Fibroblast of lung (primary cell): ENCODE measurements around the gene ERFL. TPM values are rescaled to one million over a fixed set of nuclear protein-coding genes. Genes with fewer than 3 reads are reported as not detected.

Experiments
- DNase-seq, 2 donors: peaks; one replicate each; pipeline versions ENCODE4 v3.0.0 to v3.0.0-alpha.2; 2010; ENCODE audit warnings: low read depth in 2 of 2
- H2AFZ ChIP-seq: 2 replicates; pipeline ENCODE4 v1.5.1; 2012; ENCODE audit warnings: low read length, control low read depth, inconsistent platforms
- H3K27ac ChIP-seq: 2 replicates; pipeline ENCODE4 v1.5.1; 2011; ENCODE audit warnings: low read length, control low read depth; ENCODE audit not compliant: insufficient read depth
- H3K27me3 ChIP-seq: 2 replicates; pipeline ENCODE4 v1.5.1; 2011; ENCODE audit warnings: mild to moderate bottlenecking, low read length; ENCODE audit not compliant: control insufficient read depth, insufficient read depth
- H3K36me3 ChIP-seq: 2 replicates; pipeline ENCODE4 v1.5.1; 2011; ENCODE audit warnings: low read length; ENCODE audit not compliant: control insufficient read depth, insufficient read depth
- H3K4me1 ChIP-seq: 2 replicates; pipeline ENCODE4 v1.5.1; 2011; ENCODE audit warnings: low read length; ENCODE audit not compliant: control insufficient read depth, insufficient read depth; ENCODE audit errors: extremely low read depth
- H3K4me2 ChIP-seq: 2 replicates; pipeline ENCODE4 v1.5.1; 2011; ENCODE audit warnings: low read length, control low read depth; ENCODE audit not compliant: insufficient read depth; ENCODE audit errors: extremely low read depth
- H3K4me3 ChIP-seq, 4 experiments: fragments of 200-600 bp in 1 of 4; sonication (generic) in 1 of 4; replicated peaks in 1 of 4; 2 replicates each; pipeline ENCODE4 v1.5.1; 2011 to 2016; ENCODE audit warnings: low read length in 4 of 4, low read depth in 3 of 4, mild to moderate bottlenecking in 3 of 4, control low read depth in 2 of 4, inconsistent platforms in 1 of 4, mixed read lengths in 1 of 4; ENCODE audit not compliant: insufficient read depth in 1 of 4; ENCODE audit errors: control extremely low read depth in 1 of 4
- H3K79me2 ChIP-seq: 2 replicates; pipeline ENCODE4 v1.5.1; 2012; ENCODE audit warnings: mild to moderate bottlenecking, low read length, inconsistent platforms; ENCODE audit not compliant: control insufficient read depth, insufficient read depth
- H3K9ac ChIP-seq: 2 replicates; pipeline ENCODE4 v1.5.1; 2011; ENCODE audit warnings: mild to moderate bottlenecking, low read length, control low read depth; ENCODE audit not compliant: insufficient read depth
- H3K9me3 ChIP-seq: 2 replicates; pipeline ENCODE4 v1.5.1; 2012; ENCODE audit warnings: low read depth, low read length; ENCODE audit not compliant: control insufficient read depth, insufficient read depth
- H4K20me1 ChIP-seq: 2 replicates; pipeline ENCODE4 v1.5.1; 2011; ENCODE audit warnings: low read length; ENCODE audit not compliant: control insufficient read depth, insufficient read depth; ENCODE audit errors: extremely low read depth
- CTCF ChIP-seq, 2 donors: IDR thresholded peaks in 1 of 2; conservative IDR thresholded peaks in 1 of 2; 1 replicate in 1 of 2; 2 replicates in 1 of 2; pipeline ENCODE4 v1.5.1; 2011 to 2012; ENCODE audit warnings: low read length in 2 of 2, control low read depth in 1 of 2, inconsistent platforms in 1 of 2, low read depth in 1 of 2, mild to moderate bottlenecking in 1 of 2
- EZH2 ChIP-seq: IDR thresholded peaks from 2 replicates; pipeline ENCODE4 v1.5.1; 2012; ENCODE audit warnings: low read length, control low read depth, mild to moderate bottlenecking; ENCODE audit errors: missing control alignments
- polyA plus RNA-seq, 2 donors: library from polyadenylated mRNA; depleted of rRNA in 1 of 2; stranded (reverse) in 1 of 2; unstranded in 1 of 2; fragments of >200 nt; gene quantifications; 2 replicates each; pipeline ENCODE4 v1.2.1, GENCODE V29; 2011 to 2012; ENCODE audit warnings: missing spikeins in 1 of 2
- total RNA-seq: library from RNA; depleted of rRNA; stranded (reverse); fragments of >200 nt; gene quantifications from 2 replicates; pipeline ENCODE4 v1.2.1, GENCODE V29; 2014

The ERFL gene
- total and polyA plus RNA-seq, 2 donors (not counting 1 experiment from before 2014, with no cell fraction given), result under 0.01 to 0.03 TPM

DNA sequence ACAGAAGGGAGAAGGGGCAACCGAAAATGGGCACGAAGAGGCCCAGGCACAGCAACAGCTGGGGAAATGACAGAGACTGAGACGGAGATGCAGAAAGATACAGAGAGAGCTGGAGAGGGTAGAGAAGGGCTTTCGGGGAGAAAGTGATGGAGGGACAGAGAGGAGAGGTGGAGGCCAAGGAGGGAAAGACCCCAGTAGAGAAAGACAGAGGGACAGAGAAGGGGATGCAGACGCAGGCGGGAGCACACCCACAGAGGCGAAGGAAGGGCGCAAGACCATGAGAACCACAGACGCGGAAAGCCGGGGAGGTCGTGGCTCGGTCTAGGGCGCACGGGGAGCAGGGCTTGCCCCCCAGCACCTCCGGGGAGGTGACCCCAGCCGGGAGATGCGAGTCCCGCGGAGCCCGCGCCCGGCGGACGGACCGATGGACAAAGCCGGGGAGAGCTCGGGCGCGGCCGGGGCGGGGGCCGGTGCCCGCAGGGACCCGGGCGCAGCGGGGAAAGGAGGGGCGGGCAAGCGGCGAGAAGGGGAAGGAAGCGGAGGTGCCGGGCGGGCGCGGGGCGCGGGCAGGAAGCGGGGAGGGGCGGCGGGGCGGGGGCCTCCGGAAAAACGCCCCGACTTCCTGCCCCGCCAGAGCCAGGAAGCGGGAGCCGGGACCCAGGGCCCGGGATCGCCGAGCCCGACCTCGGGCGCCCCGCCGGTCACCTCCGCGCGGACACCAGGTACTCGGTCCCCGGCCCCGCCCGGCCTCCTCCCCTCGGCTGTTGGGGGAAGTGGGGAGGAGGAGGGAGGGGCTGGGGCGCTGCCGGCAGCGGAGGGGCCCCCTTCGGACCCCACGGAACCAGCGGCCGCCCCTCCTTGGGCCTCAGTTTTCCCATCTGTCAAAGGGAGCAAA, 45.4 kb downstream of the ERFL start, which contains the start of gene ARHGEF1:
Gene ARHGEF1, plus strand, starts transcription at position 617 of the 895 bp plus-strand sequence. CDS start 4,899 bp downstream, outside the sequence.
- H3K4me1 ChIP-seq, result peaks cover 9% of the 10 kb centered on the region
- H3K9me3 ChIP-seq, result no peaks in the 10 kb centered on the region
- H3K4me3 ChIP-seq, result peak within 1 kb of the TSS; percentile 94 to 97 (median 94)
- no peak for TF ChIP-seq CTCF (conservative IDR thresholded peaks at IDR 0.05 in 1 of 2, IDR thresholded peaks at IDR 0.05 in 1 of 2; ENCODE audit: low read depth in 1 of 2, low read length in 2 of 2)
- no peak for TF ChIP-seq EZH2
- H4K20me1 ChIP-seq, result no peaks in the 10 kb centered on the region
- H3K4me2 ChIP-seq, result peak within 1 kb of the TSS; percentile 96
- no peaks in the 10 kb centered on the region for H3K36me3 ChIP-seq
- H3K27ac ChIP-seq, result peak within 1 kb of the TSS; percentile 34
- DNase-seq, result peak; percentile 18 to 33
- peaks cover 30% of the 10 kb centered on the region for H3K79me2 ChIP-seq
- H3K9ac ChIP-seq, result peak within 1 kb of the TSS; percentile 60
- H3K27me3 ChIP-seq, result no peaks in the 10 kb centered on the region
- peak within 1 kb of the TSS; percentile 75 for H2AFZ ChIP-seq

DNA sequence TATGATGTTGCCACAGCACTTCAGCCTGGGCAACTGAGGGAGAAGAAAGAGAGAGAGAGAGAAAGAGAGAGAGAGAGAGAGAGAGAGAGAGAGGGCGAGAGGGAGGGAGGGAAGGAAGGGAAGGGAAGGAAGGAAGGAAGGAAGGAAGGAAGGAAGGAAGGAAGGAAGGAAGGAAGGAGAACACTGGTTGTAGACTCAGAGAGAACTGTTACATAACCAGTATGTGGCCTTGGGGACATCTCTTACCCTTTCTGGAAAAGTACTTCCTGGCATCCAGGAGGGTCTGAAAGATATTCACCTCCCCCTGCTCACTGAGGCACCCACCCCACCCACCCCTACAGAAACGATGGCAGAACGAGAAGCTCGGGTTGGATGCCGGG, 47.9 kb downstream of the ERFL start:
- Histone ChIP-seq H3K4me3 (no peak overlapping the region), H3K36me3 (no peaks in the 10 kb centered on the region), H3K4me1 (peaks cover 5% of the 10 kb centered on the region), H2AFZ (no peak overlapping the region), H3K27ac (no peak overlapping the region), H3K9ac (no peak overlapping the region), H3K79me2 (peaks cover 10% of the 10 kb centered on the region), H3K4me2 (no peak overlapping the region), H4K20me1 (no peaks in the 10 kb centered on the region), H3K9me3 (no peaks in the 10 kb centered on the region), H3K27me3 (peaks cover 4% of the 10 kb centered on the region)
- no peak for TF ChIP-seq EZH2
- TF ChIP-seq CTCF (conservative IDR thresholded peaks at IDR 0.05 in 1 of 2, IDR thresholded peaks at IDR 0.05 in 1 of 2; ENCODE audit: low read depth in 1 of 2, low read length in 2 of 2), result no peak
- DNase-seq, result no peak

DNA sequence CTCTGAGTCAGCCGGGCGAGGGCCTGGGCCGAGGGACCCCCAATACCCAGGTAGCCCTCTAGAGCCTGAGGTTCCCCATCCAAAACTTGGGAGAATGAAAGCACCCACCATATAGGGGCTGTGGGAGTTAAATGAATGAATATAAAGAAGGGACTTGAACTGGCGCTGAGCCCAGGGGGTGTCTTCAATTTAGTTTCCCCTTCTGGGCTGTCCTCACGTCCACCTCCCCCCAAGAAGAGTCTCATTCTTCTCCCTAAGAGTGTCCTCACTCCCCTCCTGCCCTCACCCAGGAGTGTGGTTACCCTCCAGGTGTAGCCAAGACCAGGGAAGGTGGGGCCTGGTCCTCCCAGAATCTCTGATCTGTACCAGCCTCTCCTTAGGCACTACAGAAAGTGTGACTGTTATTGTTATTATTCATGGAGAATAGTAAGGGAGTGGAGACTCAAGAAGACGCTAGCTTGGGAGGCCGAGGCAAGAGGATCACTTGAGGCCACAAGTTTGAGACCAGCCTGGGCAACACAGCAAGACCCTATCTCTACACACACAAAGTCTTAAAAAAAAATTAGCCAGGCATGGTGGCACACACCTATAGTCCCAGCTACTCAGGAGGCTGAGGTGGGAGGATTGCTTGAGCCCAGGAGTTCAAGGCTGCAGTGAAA, 48.5 kb downstream of the ERFL start:
- Histone ChIP-seq H3K4me1 (peaks cover 1% of the 10 kb centered on the region), H3K79me2 (peaks cover 6% of the 10 kb centered on the region), H3K36me3 (no peaks in the 10 kb centered on the region), H3K27ac (no peak overlapping the region), H3K9ac (no peak overlapping the region), H3K27me3 (peaks cover 4% of the 10 kb centered on the region), H3K9me3 (no peaks in the 10 kb centered on the region), H4K20me1 (no peaks in the 10 kb centered on the region), H3K4me2 (no peak overlapping the region), H3K4me3 (no peak overlapping the region), H2AFZ (no peak overlapping the region)
- TF ChIP-seq CTCF (conservative IDR thresholded peaks at IDR 0.05 in 1 of 2, IDR thresholded peaks at IDR 0.05 in 1 of 2; ENCODE audit: low read depth in 1 of 2, low read length in 2 of 2) (no peak), EZH2 (no peak)
- DNase-seq, result no peak
